ENCODE measurements around the gene YWHAH. TPM values are rescaled to one million over a fixed set of nuclear protein-coding genes. Genes with fewer than 3 reads are reported as not detected.

Gene YWHAH
- total and polyA plus RNA-seq, 2 of the 4 experiments (the other 2 are of a cell fraction), result 147 to 173 TPM

DNA sequence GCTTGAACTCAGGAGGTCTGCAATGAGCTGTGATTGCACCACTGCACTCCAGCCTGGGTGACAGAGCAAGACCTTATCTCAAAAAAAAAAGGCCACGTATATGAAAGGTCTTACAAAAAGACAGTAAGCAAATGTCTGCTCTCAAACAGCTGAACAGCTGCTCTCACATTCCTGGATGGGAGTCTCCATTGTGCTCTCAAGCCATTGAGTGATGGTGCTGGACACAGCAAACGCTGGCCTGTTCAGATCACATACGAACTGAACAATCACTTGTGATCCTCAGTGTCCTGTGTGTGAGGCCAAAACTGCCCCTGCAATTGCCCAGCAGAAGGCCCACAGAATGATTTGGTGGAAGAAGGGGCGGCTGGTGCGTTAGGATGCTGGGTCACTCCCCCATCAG is 34.4 kb upstream of the YWHAH start:
- WGBS, 2 experiments (ENCODE audit: extremely low coverage in 2 of 2, insufficient read length in 1 of 2), result 92% methylated on average over 2 of the region's 5 CpGs; no CpG with 5 or more reads in 1 of the 2 experiments
- no peaks in the 10 kb centered on the region for H3K9me3 ChIP-seq (ENCODE audit: control insufficient read depth, insufficient read depth, low read length)
- POLR2A ChIA-PET (ENCODE audit: unreplicated experiment), result no interaction called here

More for the DNA sequence above, 34.4 kb upstream of the YWHAH start:
- CTCF ChIA-PET, result interaction anchor here (1.4 kb wide), 1 partner anchor 9 kb away, joined by 3 read pairs; no protein-coding TSS in a partner anchor
- peaks cover 10% of the 10 kb centered on the region for H3K9me1 ChIP-seq (ENCODE audit: insufficient read depth, low read length)
- H4K20me1 ChIP-seq (ENCODE audit: insufficient read depth, low read length), result no peaks in the 10 kb centered on the region
- peaks cover 13% of the 10 kb centered on the region for H3K36me3 ChIP-seq (ENCODE audit: control insufficient read depth, insufficient read depth, low read length)
- BruUV-seq (replicated peaks), result no TSS peak
- peaks cover 4% of the 10 kb centered on the region; the same call in 1 of the 2 replicates for H3K4me1 ChIP-seq (ENCODE audit: control insufficient read depth, insufficient read depth, low read length)
- dilution Hi-C loops (cut with HindIII; ENCODE audit: low sequenced_read_pairs, unreplicated experiment) (no loop called here), in situ Hi-C loops (cut with MboI; ENCODE audit: low sequenced_read_pairs) (no loop called here), intact Hi-C loops (cut with micrococcal nuclease) (no loop called here)
- no peak overlapping the region for H3K4me3 ChIP-seq (ENCODE audit: insufficient read depth, low read depth, low read length)
- ATAC-seq (ENCODE audit: low read depth) (no peak), DNase-seq (no peak)
- no peak overlapping the region for H3K4me2 ChIP-seq (ENCODE audit: low read depth, low read length)
- H2AFZ ChIP-seq (replicated peaks; ENCODE audit: low read length, poor library complexity), result no peak overlapping the region
- no peak overlapping the region for H2BK120ac ChIP-seq (ENCODE audit: low read depth, low read length)
- no peak overlapping the region for H2AK9ac ChIP-seq (replicated peaks; ENCODE audit: low read depth, low read length, poor library complexity)
- no peak overlapping the region for H3K14ac ChIP-seq (replicated peaks; ENCODE audit: low read depth, low read length)
- H3K9ac ChIP-seq (ENCODE audit: low read depth, low read length), result no peak overlapping the region
- H3K79me1 ChIP-seq (ENCODE audit: low read depth in 1 of 2, low read length in 2 of 2), result no peaks in the 10 kb centered on the region
- no peak overlapping the region for H3K56ac ChIP-seq (ENCODE audit: extremely low read depth, insufficient read depth, low read length)
- no peak overlapping the region for H2BK15ac ChIP-seq (ENCODE audit: low read depth, low read length)
- no peak overlapping the region for H4K91ac ChIP-seq (ENCODE audit: insufficient read depth, low read depth, low read length)
- H3K27ac ChIP-seq (ENCODE audit: insufficient read depth, low read length), result no peak overlapping the region
- H2AK5ac ChIP-seq (ENCODE audit: low read depth, low read length), result no peak overlapping the region
- H3K27me3 ChIP-seq (ENCODE audit: control insufficient read depth, insufficient read depth, low read length), result no peaks in the 10 kb centered on the region
- H3K18ac ChIP-seq (ENCODE audit: low read depth, low read length), result no peak overlapping the region
- no peak overlapping the region for H3K23ac ChIP-seq (ENCODE audit: low read depth, low read length)
- H4K5ac ChIP-seq (ENCODE audit: low read depth, low read length), result no peak overlapping the region
- TF ChIP-seq CHD1 (IDR thresholded peaks at IDR 0.05; ENCODE audit: low read depth, low read length), result no peak
- no peak for TF ChIP-seq MAZ (IDR thresholded peaks at IDR 0.05; ENCODE audit: borderline replicate concordance, low read depth, low read length)
- TF ChIP-seq BHLHE40 (IDR thresholded peaks at IDR 0.05; ENCODE audit: low read depth, low read length), result no peak
- TF ChIP-seq FOS (IDR thresholded peaks at IDR 0.05; ENCODE audit: low read depth, low read length), result no peak
- TF ChIP-seq NFE2L2 (IDR thresholded peaks at IDR 0.05; ENCODE audit: low read depth, low read length), result no peak
- no peak for TF ChIP-seq RCOR1 (IDR thresholded peaks at IDR 0.05; ENCODE audit: insufficient replicate concordance, low read length)
- TF ChIP-seq MAFK (IDR thresholded peaks at IDR 0.05; ENCODE audit: low read depth, low read length), result no peak
- TF ChIP-seq RAD21 (IDR thresholded peaks at IDR 0.05; ENCODE audit: low read length), result no peak
- TF ChIP-seq, protein P1, sequence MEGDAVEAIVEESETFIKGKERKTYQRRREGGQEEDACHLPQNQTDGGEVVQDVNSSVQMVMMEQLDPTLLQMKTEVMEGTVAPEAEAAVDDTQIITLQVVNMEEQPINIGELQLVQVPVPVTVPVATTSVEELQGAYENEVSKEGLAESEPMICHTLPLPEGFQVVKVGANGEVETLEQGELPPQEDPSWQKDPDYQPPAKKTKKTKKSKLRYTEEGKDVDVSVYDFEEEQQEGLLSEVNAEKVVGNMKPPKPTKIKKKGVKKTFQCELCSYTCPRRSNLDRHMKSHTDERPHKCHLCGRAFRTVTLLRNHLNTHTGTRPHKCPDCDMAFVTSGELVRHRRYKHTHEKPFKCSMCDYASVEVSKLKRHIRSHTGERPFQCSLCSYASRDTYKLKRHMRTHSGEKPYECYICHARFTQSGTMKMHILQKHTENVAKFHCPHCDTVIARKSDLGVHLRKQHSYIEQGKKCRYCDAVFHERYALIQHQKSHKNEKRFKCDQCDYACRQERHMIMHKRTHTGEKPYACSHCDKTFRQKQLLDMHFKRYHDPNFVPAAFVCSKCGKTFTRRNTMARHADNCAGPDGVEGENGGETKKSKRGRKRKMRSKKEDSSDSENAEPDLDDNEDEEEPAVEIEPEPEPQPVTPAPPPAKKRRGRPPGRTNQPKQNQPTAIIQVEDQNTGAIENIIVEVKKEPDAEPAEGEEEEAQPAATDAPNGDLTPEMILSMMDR (conservative IDR thresholded peaks at IDR 0.05; ENCODE audit: low read depth, low read length), result no peak
- TF ChIP-seq, protein P2, sequence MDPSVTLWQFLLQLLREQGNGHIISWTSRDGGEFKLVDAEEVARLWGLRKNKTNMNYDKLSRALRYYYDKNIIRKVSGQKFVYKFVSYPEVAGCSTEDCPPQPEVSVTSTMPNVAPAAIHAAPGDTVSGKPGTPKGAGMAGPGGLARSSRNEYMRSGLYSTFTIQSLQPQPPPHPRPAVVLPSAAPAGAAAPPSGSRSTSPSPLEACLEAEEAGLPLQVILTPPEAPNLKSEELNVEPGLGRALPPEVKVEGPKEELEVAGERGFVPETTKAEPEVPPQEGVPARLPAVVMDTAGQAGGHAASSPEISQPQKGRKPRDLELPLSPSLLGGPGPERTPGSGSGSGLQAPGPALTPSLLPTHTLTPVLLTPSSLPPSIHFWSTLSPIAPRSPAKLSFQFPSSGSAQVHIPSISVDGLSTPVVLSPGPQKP (IDR thresholded peaks at IDR 0.05; ENCODE audit: borderline replicate concordance, low read depth, low read length), result no peak
- TF ChIP-seq MXI1 (IDR thresholded peaks at IDR 0.05; ENCODE audit: borderline replicate concordance, low read depth, low read length), result no peak
- no peak for TF ChIP-seq CEBPB (IDR thresholded peaks at IDR 0.05; ENCODE audit: low read depth, low read length)
- H4K8ac ChIP-seq (ENCODE audit: low read depth in 2 of 2, low read length in 2 of 2), result no peak overlapping the region
- no peak overlapping the region for H2BK20ac ChIP-seq (ENCODE audit: low read depth, low read length)
- no peak overlapping the region for H3K4ac ChIP-seq (ENCODE audit: low read depth, low read length)
- H2BK5ac ChIP-seq (ENCODE audit: low read depth, low read length, poor library complexity, severe bottlenecking), result no peak overlapping the region
